SK-N-SH treated with all-trans-retinoic acid at 6 μM for 48 hours (cell line): Measurements from ENCODE around the gene LMF2.

Source experiments
- ARNTL ChIP-seq: fragments of 450-650 bp; formaldehyde crosslinking; IDR thresholded peaks from 2 replicates; pipeline ENCODE4 v1.5.0; 2020; ENCODE audit warnings: low read depth, mild to moderate bottlenecking, moderate library complexity, borderline replicate concordance
- CSDC2 ChIP-seq: fragments of 250-450 bp; sonication (Bioruptor Pico); IDR thresholded peaks from 2 replicates; pipeline ENCODE4 v1.5.0; 2020; ENCODE audit warnings: mild to moderate bottlenecking, moderate library complexity
- PATZ1 ChIP-seq: fragments of 250-450 bp; sonication (Bioruptor Pico); IDR thresholded peaks from 2 replicates; pipeline ENCODE4 v1.8.0; 2020; ENCODE audit warnings: mild to moderate bottlenecking, moderate library complexity, borderline replicate concordance
- PPARA ChIP-seq: fragments of 250-450 bp; sonication (Bioruptor Pico); IDR thresholded peaks from 2 replicates; pipeline ENCODE4 v1.5.0; 2020; ENCODE audit warnings: mild to moderate bottlenecking, borderline replicate concordance
- RARB ChIP-seq: fragments of 250-450 bp; sonication (Bioruptor Pico); IDR thresholded peaks from 2 replicates; pipeline ENCODE4 v1.8.0; 2021; ENCODE audit warnings: mild to moderate bottlenecking, moderate library complexity
- TCF4 ChIP-seq: fragments of 250-450 bp; sonication (Bioruptor Pico); IDR thresholded peaks from 2 replicates; pipeline ENCODE4 v1.8.0; 2021; ENCODE audit warnings: mild to moderate bottlenecking, moderate library complexity, borderline replicate concordance
- TOX ChIP-seq: fragments of 250-450 bp; sonication (Bioruptor Pico); IDR thresholded peaks from 2 replicates; pipeline ENCODE4 v1.8.0; 2021; ENCODE audit warnings: mild to moderate bottlenecking, moderate library complexity, borderline replicate concordance
- ZC3H10 ChIP-seq: fragments of 250-450 bp; sonication (Bioruptor Pico); IDR thresholded peaks from 2 replicates; pipeline ENCODE4 v1.5.1; 2021; ENCODE audit warnings: mild to moderate bottlenecking, moderate library complexity
- ZFP30 ChIP-seq: fragments of 450-650 bp; formaldehyde crosslinking; IDR thresholded peaks from 2 replicates; pipeline ENCODE4 v1.5.0; 2022; ENCODE audit warnings: mild to moderate bottlenecking, moderate library complexity
- ZNF70 ChIP-seq: fragments of 450-650 bp; formaldehyde crosslinking; IDR thresholded peaks from 2 replicates; pipeline ENCODE4 v1.5.0; 2020; ENCODE audit warnings: mild to moderate bottlenecking, moderate library complexity
- ZNF8 ChIP-seq: fragments of 450-650 bp; formaldehyde crosslinking; IDR thresholded peaks from 2 replicates; pipeline ENCODE4 v1.5.0; 2020; ENCODE audit warnings: mild to moderate bottlenecking, moderate library complexity
- TF ChIP-seq, protein P1 (sequence below): fragments of 250-450 bp; sonication (Bioruptor Pico); IDR thresholded peaks from 2 replicates; pipeline ENCODE4 v1.5.0; 2020; ENCODE audit warnings: mild to moderate bottlenecking, moderate library complexity
- TF ChIP-seq, protein P2 (sequence below): fragments of 250-450 bp; sonication (Bioruptor Pico); IDR thresholded peaks from 2 replicates; pipeline ENCODE4 v1.5.1; 2020; ENCODE audit warnings: low read depth, mild to moderate bottlenecking, moderate library complexity

- TF ChIP-seq ZNF70 (no peak), PATZ1 (CRISPR knock-in tag) (no peak), ZC3H10 (CRISPR knock-in tag) (no peak), CSDC2 (CRISPR knock-in tag) (no peak), RARB (no peak), ZNF8 (CRISPR knock-in tag) (no peak), ARNTL (CRISPR knock-in tag) (no peak), TOX (no peak), TCF4 (no peak), ZFP30 (CRISPR knock-in tag) (no peak), PPARA (CRISPR knock-in tag) (no peak)
- TF ChIP-seq, protein P1, sequence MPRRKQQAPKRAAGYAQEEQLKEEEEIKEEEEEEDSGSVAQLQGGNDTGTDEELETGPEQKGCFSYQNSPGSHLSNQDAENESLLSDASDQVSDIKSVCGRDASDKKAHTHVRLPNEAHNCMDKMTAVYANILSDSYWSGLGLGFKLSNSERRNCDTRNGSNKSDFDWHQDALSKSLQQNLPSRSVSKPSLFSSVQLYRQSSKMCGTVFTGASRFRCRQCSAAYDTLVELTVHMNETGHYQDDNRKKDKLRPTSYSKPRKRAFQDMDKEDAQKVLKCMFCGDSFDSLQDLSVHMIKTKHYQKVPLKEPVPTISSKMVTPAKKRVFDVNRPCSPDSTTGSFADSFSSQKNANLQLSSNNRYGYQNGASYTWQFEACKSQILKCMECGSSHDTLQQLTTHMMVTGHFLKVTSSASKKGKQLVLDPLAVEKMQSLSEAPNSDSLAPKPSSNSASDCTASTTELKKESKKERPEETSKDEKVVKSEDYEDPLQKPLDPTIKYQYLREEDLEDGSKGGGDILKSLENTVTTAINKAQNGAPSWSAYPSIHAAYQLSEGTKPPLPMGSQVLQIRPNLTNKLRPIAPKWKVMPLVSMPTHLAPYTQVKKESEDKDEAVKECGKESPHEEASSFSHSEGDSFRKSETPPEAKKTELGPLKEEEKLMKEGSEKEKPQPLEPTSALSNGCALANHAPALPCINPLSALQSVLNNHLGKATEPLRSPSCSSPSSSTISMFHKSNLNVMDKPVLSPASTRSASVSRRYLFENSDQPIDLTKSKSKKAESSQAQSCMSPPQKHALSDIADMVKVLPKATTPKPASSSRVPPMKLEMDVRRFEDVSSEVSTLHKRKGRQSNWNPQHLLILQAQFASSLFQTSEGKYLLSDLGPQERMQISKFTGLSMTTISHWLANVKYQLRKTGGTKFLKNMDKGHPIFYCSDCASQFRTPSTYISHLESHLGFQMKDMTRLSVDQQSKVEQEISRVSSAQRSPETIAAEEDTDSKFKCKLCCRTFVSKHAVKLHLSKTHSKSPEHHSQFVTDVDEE (CRISPR knock-in tag) = no peak
- TF ChIP-seq, protein P2, sequence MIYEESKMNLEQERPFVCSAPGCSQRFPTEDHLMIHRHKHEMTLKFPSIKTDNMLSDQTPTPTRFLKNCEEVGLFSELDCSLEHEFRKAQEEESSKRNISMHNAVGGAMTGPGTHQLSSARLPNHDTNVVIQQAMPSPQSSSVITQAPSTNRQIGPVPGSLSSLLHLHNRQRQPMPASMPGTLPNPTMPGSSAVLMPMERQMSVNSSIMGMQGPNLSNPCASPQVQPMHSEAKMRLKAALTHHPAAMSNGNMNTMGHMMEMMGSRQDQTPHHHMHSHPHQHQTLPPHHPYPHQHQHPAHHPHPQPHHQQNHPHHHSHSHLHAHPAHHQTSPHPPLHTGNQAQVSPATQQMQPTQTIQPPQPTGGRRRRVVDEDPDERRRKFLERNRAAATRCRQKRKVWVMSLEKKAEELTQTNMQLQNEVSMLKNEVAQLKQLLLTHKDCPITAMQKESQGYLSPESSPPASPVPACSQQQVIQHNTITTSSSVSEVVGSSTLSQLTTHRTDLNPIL (CRISPR knock-in tag) = no peak
These were observed 38.2 kb upstream of the LMF2 start, which contains the start of gene KLHDC7B for GRCh38 chr22:50545522-50546325.
